Left hindlimb (tissue), 1 donor: Measurements from ENCODE around the gene NPIPA5.
A peak's percentile ranks its signal among the peaks of the same experiment; 100 is the strongest.
"Not testable (repeated sequence)": the region's sequence is repeated elsewhere in the genome, so short reads cannot be mapped to it uniquely, and the experiment has no call there.

Experiments used
- DNase-seq: peaks from one replicate; pipeline ENCODE4 v3.0.0-alpha.2; 2018

NPIPA5 gene

DNA sequence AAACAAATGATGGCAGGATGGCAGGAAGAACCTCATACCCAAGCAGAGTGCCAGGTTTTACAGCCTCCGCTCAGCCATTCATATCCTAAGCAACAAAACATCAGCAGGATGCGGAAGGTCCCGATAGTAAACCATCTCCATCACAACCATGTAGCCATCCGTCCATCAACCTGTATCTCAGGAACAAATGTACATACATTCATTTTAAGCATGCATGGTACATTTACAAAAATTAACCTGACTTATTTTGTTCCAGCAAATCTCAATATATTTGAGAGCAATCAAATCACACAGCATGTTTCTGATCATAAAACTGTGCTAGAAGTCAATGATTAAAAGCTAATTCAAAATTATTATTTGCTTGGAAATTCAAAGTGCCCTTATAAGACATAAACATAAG is at the start of gene NPIPA5:
NPIPA5 (minus strand) TSS at position 101 of the 400 bp plus-strand sequence; CDS start at position 101, 0 bp downstream.
- not testable (repeated sequence) for DNase-seq

DNA sequence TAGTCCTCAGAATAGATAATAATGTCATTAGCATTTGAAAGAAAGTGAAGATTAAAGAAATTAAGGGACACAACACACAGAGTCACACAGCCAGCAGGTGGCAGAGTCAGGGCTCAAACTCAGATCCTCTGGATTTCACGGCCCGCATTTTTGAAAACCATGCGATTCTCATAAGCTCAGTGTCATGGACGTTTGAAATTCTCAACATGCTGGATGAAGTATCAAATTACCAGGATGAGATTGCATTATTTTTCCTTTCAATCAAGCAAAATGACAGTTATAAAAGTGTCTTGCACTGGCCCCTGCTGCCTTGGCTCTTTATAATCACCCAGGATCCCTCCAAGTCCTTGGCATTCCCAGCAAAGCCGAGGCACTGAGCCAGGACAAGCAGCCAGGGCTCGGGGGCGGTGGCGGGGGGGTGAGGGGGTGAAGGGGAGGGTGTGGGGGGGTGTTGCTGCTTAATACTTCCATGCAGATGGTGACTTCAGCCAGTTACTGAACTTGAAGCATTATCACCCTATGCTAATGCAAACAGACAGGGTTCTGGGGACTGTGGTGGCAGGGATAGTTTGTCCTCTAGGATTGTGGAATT is 49.6 kb upstream of the NPIPA5 start:
- peak; percentile 71 for DNase-seq

DNA sequence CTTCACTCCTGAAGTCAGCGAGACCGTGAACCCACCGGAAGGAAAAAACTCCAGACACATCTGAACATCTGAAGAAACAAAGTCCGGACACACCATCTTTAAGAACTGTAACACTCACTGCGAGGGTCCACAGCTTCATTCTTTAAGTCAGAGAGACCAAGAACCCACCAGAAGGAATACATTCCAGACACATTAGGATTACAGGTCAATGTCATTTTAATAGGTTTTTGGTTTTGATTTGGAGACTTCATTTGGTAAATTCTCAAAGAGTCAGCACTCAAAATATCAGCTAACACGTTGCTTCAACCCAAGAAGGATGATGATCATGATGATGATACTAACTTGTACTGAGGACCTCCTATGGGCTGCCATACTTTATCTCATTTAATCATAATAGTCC is 48.7 kb upstream of the NPIPA5 start:
- no peak for DNase-seq

DNA sequence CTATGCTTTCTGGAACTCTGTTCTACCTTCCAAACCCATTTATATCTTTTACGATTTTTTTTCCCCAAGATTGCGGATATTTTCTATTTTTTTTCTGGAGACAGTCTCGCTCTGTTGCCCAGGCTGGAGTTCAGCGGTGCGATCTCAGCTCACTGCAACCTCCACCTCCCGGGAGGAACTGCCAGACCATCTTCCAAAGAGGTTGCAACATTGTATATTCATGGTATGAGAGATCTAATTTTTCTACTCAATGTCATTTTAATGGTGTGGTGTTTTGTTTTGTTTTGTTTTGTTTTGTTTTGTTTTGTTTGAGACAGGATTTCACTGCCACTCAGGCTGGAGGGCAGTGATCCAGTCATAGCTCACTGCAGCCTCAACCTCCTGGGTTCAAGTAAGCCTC is 47.8 kb upstream of the NPIPA5 start:
- DNase-seq, result no peak

DNA sequence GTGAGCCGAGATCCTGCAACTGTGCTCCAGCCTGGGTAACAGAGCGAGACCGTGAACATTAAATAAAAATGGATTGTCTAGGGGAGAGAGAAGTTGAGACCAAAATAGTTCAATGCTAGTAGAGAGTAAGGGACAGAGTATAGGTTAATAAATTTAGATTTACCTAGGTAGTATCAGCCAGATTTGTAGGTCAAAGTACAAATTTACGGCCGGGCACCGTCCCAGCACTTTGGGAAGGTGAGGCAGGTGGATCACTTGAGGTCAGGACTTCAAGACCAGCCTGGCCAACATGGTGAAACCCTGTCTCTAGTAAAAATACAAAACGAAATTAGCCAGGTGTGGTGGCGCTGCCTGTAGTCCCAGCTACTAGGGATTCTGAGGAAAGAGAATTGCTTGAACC is 44.1 kb upstream of the NPIPA5 start:
- DNase-seq, result no peak

DNA sequence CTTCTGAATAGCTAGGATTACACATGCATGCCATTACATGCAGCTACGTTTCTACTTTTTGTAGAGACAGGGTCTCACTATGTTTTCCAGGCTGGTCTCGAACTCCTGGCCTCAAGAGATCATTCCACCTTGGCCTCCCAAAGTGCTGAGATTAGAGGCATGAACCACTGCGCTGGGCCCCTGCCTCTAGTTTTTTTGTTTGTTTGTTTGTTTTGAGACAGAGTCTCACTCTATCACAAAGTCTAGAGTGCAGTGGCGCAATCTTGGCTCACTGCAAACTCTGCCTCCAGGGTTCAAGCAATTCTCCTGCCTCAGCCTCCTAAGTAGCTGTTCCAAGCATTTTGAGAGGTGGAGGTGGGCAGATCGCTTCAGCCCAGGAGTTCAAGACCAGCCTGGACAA is 43.6 kb upstream of the NPIPA5 start:
- DNase-seq, result not testable (repeated sequence)

DNA sequence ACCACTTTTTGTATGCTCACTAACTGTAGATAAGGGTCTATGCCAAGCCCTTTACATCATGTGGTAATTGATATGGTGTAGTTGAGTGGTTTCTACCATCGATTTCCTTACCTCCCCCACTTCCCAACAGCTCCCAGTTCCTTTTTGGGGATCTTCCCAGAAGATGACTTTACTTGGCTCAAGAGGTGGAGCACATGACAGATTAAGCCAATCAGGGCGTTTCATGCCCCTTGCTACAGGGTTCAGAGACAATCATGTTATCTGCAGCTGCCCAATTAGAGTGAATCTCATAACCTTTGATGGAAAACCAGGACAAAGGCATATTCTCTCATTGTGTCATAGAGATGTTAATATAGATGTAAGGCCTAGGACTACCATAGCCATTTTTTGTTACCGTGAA is 40.1 kb upstream of the NPIPA5 start:
- no peak for DNase-seq

DNA sequence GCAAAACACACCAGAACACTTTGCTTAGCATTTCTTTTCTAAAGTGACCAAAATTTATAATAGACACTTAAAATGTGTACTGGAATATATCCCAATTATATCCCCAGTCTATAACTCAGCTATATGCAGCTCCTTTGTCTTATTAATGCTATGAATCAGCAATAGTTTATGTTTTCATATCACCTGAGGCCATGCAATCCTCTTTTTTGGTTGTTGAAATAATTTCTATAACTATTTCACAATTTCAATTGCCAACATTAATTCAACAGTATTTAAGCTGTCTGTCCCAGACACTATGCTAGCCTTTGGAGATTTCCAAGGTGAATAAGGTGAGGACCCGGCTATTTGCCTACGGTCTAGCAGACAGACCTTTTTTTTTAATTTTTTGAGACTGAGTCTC is 39.1 kb upstream of the NPIPA5 start:
- no peak for DNase-seq

DNA sequence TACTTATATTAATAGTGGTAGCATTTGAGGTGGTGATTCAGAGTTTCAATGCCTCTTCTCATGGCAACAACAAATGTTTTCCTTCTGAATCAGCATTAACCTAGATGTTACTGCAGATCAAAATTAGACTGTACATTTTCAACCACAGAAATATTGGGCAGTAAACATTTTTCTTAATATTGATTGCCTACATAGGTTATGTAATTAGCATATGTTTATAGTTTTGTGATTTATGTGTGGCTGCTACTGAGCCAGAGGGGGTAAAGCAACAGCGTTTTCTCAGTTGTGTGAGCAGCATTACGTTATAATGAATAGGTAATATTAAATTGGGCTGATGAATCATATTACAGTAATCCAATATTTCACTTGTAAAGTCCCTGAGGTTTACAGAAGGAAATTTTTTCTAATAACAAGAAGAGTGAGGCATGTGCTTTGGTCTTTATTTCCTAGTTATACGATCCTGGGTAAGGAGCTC is 37.5 kb upstream of the NPIPA5 start:
- no peak for DNase-seq

DNA sequence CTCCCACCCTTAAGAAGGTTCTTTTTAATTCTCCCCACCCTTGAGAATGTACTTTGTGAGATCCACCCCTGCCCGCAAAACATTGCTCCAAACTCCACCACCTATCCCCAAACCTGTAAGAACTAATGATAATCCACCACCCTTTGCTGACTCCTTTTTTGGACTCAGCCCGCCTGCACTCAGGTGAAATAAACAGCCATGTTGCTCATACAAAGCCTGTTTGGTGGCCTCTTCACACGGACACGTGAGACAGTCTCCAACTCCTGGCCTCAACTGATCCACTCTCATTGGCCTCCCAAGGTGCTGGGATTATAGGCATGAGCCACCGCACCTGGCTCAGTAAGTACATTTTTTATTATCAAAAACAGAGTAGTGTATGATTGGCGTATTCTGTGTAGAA is 31.4 kb upstream of the NPIPA5 start:
- not testable (repeated sequence) for DNase-seq

DNA sequence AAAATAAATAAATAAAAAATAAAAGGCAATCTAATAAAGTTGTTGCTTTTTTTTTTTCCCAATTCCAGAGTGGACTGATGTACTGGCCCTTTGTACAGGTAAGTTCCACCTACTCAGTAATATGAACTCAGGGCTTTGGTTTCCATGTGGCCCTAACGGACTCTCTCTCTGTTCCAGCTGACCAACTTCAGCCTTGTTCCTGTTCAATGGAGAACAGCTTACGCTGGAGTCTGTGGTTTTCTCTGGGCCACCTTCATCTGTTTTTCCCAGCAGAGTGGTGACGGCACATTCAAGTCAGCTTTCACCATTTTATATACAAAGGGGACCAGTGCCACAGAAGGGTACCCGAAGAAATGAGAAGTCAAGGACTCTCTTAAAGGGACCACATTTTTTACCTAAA is 29.7 kb upstream of the NPIPA5 start:
- not testable (repeated sequence) for DNase-seq

DNA sequence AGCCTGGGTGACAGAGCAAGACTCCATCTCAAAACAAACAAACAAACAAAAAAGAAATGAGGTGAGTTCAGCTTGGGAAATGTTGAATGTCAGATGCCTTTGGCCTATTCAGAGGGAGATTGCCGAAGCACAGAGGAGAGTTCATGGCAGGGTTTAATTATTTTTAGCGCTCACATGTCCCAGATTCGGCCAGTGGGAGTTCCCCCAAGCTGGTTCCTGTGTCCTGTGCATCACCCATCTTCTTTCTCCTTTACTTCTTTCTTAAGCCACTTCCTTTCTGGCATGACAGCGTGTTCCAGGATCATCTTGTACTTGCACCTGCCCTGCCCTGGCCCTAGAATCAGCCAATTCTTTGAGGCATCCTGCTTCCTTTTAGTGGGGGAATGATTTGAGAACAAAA is 26.7 kb upstream of the NPIPA5 start:
- no peak for DNase-seq

DNA sequence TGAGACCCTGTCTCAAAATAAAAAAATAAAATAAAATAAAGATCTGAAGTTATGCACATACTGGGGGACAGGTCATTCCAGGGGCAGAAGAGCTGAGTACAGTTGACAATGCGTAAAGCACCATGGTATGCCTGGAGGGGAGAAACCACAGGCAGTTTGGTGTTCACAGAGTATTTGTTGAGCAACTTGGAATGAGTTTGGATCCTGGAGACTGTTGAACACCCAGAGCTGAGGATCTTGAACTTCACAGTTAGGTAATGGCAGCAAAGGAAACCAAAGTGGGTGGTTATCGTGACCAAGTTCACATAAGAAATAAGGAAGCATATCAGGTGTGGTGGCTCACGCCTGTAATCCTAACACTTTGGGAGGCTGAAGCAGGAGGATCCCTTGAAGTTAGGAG is 26.0 kb upstream of the NPIPA5 start:
- not testable (repeated sequence) for DNase-seq

DNA sequence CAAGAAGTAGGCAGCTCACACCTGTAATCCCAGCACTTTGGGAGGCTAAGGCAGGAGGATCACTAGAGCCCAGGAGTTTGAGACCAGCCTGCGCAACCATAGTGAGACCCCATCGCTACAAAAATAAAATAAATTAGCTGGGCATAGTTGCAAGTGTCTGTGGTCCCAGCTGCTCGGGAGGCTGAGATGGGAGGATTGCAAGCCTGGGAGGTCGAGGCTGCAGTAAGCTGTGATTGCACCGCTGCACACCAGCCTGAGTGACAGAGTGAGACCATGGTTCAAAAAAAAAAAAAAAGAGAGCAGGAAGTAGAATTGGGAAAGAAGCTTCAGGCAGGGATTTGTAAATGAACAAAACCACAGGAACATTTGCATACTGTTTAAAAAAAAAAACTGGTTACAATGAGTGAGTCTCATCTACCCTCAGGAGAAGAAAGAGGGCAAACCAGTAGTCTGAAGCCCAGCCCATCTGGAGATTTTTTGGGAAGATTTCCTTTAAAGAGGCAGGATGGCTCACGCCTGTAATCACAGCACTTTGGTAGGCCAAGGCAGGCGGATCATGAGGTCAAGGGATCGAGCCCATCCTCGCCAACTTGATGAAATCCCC is 25.4 kb upstream of the NPIPA5 start:
- DNase-seq, result no peak

DNA sequence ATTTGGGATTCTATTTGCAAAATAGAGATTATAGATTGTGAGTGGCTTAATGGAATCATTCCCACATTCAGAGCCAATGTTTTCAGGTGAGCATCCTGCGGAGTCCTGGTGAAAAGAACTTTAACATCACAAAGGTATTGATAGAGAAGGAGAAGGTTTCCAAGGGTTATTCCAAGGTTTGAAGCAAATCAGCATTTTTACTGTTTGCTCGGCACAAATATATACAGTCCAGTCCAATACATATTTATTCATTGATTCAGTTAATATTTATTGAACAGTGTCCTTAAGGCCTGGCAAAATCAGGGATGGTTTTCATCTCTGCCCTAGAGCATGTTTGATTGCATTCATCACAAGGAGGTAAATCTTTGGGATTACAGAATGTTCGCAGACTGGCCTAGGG is 23.9 kb upstream of the NPIPA5 start:
- no peak for DNase-seq

DNA sequence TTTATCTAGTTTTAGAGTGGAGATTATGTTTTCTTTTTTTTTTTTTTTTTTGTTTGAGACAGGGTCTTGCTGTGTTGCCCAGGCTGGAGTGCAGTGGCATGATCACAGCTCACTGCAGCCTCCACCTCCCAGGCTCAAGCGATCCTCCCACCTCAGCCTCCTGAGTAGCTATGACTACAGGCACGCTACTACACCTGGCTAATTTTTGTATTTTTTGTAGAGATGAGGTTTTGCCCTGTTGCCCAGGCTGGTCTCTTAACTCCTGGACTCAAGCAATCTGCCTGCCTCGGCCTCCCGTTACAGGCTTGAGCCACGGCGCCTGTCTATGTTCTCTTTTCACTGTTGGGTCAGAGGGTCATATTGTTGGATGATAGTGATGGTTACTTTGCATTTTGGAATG is 22.2 kb upstream of the NPIPA5 start:
- not testable (repeated sequence) for DNase-seq

DNA sequence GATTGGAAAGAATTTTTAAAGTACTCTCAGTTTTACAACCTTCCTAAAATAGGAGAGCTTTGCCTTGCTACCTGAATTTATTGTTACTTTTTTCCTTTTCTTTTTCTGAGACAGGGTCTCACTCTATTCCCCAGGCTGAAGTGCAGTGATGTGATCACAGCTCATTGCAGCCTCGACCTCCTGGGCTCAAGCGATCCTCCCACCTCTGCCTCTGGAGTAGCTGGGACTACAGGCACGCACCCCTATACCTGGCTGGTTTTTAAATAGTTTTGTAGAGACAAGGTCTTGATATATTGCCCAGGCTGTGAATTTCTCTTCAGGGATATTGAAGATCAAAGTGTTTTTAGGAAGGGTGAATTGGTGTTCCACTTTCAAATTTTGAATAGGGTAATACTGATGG is 21.2 kb upstream of the NPIPA5 start:
- no peak for DNase-seq

DNA sequence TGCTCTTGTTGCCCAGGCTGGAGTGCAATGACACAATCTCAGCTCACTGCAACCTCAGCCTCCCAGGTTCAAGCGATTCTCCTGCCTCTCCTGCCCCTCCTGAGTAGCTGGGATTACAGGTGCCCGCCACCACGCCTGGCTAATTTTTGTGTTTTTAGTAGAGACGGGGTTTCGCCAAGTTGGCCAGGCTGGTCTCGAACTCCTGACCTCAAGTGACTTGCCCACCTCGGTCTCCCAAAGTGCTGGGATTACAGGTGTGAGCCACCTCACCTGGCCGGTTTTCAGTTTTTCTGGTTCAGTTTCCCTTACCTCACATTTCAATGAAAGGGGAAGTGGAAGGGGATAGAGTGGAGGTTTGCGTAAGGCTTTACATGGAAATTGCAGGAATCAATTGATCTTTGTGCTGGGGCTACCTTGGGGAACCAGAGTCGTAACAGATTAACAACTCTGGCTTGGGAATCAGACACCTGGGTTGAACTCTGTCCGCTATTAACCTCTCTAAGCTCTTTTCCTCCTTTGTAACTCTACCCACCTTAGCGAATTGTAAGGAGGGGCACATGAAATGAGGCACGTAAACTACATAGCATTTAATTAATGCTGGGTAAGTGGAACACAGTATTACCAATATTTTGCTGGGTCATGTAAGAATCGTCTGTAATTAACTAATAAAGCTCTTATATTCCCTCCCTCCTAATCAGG is 20.7 kb upstream of the NPIPA5 start:
- DNase-seq, result no peak

DNA sequence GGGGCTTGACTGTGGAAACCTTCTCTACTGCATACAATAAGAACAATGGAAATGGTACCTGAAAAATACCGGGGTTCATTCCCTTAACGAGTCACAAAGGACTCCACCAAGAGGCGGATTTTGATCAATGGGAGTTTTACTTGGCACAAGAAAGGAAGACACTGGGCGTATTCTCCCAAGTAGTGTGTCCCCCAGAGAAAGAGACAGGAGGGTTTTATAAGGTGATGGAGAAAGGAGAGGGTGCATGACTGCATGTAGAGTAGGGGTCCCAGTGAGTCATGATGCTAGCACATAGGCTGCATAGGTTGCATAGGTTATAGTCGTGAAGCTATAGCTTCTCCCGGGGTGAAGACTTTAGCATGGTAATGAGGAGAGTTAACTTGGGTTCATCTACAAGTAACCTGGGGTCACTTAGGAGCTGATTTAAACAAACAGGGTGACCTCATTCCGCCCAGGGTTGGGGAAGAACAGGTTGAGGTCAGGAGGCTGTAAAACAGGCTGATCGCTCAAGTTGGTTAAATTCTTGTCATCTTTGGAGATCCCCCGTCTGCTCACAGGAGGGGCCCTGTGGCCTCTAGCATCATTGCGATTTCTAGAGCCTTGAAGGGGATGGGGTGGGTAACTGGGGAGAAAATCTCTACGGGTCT is 19.0 kb upstream of the NPIPA5 start:
- no peak for DNase-seq

DNA sequence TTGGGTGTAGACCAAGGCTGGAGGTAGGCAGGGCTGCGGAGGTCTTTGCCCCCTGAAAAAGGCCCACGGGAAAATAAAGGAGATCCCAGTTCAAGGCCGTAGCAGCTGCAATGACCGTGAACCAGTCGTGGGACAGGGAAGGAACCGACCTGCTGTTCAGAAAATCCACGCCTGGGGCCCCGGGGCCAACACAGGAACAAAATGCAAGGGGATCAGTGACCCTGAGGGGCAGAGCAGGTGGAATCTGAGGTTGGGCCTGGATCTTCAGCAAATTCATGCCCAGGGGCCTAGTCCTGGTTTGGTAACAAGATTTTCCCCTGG is 18.4 kb upstream of the NPIPA5 start:
- not testable (repeated sequence) for DNase-seq

DNA sequence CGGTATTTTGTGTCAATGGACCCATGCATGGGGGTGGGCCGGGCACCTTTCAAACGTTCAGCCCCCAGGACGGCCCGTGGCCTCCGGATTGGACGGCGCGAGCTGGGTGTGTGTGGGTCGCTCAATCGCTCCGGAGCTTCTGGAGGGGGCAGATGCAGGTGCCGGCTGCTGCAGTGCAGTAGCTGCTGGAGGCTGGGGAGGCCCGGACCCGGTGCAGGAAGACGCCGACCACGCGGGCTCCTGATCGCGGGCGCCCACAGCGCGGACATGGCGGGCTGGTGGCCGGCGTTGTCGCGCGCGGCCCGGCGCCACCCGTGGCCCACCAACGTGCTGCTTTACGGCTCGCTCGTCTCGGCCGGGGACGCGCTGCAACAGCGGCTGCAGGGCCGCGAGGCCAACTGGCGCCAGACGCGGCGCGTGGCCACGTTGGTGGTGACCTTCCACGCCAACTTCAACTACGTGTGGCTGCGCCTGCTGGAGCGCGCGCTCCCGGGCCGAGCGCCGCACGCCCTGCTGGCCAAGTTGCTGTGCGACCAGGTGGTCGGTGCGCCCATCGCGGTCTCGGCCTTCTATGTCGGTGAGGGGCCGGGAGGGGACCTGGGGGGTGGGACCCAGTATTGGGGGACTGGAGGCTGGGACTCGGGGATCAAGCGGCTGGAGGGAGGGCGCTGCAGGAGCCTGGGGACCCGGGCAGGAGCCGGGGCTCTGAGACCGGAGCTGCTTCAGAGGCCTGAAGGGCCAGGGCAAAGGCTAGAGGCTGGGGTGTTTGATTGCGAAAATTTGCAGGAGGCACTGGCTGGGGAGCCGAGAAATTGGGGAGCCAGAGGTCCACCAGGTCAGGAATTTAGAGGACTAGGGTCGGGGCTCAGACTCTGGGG is 17.8 kb upstream of the NPIPA5 start, which contains the start of gene MPV17L:
MPV17L (plus strand) TSS at position 124 of the 878 bp plus-strand sequence; CDS start at position 268, 144 bp downstream.
- peak; percentile 53 for DNase-seq

DNA sequence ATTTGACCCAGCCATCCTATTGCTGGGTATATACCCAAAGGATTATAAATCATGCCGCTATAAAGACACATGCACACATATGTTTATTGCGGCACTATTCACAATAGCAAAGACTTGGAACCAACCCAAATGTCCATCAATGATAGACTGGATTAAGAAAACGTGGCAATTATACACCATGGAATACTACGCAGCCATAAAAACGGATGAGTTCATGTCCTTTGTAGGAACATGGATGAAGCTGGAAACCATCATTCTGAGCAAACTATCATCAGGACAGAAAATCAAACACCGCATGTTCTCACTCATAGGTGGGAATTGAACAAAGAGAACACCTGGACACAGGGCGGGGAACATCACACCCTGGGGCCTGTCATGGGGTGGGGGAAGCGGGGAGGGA is 14.9 kb upstream of the NPIPA5 start:
- DNase-seq, result not testable (repeated sequence)

DNA sequence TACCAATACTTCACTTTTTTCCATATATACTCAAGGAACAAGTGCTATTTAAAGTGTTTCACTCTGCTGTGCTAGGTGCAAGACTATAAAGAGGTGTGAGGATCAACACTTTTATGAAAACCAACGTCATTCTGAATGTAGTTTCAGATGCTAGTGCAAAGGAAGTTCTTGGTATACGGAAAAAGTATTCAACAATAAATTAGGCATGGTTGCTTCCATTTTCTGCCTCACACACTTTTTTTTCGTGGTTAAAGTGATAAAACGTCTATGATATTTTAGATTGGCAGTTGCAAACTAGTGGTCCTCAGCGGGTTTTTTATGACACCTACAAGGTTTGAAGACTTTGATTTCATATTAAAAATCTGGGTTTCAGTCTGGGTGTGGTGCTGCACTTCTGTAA is 11.8 kb upstream of the NPIPA5 start:
- DNase-seq, result not testable (repeated sequence)
